ENCODE data around the gene CEP85. TPM values are rescaled to one million over a fixed set of nuclear protein-coding genes. Genes with fewer than 3 reads are reported as not detected.

Gene CEP85
- total and polyA plus RNA-seq, 9 of the 15 experiments (the other 6 are each of a cell fraction or from before 2014, with no cell fraction given): 42.1 to 140 (median 92.6) TPM

DNA sequence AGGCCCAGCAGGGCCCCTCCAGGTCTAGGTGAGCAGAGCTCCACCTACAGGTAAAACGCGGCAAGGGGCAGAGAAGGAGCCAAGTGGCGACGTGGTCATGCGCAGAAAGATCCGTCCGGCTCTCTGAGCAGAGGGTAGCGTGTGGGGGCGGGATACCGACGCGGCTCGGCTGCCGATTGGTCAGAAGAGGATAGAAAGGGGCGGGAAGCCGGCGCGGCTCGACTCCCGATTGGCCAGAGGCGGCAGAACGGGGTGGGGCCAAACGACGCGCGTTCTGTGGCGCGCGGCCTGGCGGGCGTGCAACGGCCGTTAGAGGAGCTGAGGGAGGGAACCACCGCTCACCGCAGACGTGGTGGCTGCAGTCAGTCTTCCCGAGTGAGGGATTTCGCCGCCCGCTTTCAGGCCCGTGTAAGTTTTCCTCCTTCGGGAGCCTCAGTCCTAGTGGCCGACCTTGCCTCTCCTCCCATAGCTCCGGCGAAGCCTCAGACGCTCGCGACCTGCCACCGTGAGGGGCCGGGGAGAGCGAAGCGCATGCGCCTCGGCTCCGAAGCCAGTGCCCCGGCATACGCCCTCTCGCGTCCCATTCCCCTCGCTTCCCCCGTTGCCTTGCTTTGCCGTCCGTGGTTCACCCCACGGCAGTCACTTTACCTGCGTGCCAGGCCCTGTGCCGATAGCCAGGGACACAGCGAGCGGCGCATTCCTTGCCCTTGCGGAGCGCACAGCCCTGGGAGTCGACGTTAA is at the start of gene CEP85 (continued):
- TF ChIP-seq, protein P1, sequence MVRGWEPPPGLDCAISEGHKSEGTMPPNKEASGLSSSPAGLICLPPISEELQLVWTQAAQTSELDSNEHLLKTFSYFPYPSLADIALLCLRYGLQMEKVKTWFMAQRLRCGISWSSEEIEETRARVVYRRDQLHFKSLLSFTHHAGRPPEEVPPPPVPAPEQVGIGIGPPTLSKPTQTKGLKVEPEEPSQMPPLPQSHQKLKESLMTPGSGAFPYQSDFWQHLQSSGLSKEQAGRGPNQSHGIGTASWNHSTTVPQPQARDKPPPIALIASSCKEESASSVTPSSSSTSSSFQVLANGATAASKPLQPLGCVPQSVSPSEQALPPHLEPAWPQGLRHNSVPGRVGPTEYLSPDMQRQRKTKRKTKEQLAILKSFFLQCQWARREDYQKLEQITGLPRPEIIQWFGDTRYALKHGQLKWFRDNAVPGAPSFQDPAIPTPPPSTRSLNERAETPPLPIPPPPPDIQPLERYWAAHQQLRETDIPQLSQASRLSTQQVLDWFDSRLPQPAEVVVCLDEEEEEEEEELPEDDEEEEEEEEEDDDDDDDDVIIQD (CRISPR knock-in tag; IDR thresholded peaks at IDR 0.05): peak; percentile 82; the same call in 1 of the 2 replicates
- TF ChIP-seq NR3C1 (CRISPR knock-in tag; IDR thresholded peaks at IDR 0.05): no peak
- TF ChIP-seq, protein P2, sequence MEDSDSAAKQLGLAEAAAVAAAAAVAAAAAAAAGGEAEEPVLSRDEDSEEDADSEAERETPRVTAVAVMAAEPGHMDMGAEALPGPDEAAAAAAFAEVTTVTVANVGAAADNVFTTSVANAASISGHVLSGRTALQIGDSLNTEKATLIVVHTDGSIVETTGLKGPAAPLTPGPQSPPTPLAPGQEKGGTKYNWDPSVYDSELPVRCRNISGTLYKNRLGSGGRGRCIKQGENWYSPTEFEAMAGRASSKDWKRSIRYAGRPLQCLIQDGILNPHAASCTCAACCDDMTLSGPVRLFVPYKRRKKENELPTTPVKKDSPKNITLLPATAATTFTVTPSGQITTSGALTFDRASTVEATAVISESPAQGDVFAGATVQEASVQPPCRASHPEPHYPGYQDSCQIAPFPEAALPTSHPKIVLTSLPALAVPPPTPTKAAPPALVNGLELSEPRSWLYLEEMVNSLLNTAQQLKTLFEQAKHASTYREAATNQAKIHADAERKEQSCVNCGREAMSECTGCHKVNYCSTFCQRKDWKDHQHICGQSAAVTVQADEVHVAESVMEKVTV (CRISPR knock-in tag; IDR thresholded peaks at IDR 0.05): no peak; the same call in 1 of the 2 replicates
- no peak for TF ChIP-seq MEF2A (IDR thresholded peaks at IDR 0.05; ENCODE audit: control insufficient read depth, low read depth, low read length)
- peak; percentile 84 to 98 for TF ChIP-seq MAZ (CRISPR knock-in tag; conservative IDR thresholded peaks at IDR 0.05 in 1 of 2, IDR thresholded peaks at IDR 0.05 in 1 of 2)
- no peak for TF ChIP-seq ELF1 (tag; IDR thresholded peaks at IDR 0.05)
- no peak for TF ChIP-seq ZNF551 (CRISPR knock-in tag; IDR thresholded peaks at IDR 0.05)
- peak; percentile 80; the same call in 1 of the 2 replicates for TF ChIP-seq HIVEP1 (CRISPR knock-in tag; IDR thresholded peaks at IDR 0.05)
- TF ChIP-seq DMBX1 (CRISPR knock-in tag; IDR thresholded peaks at IDR 0.05; ENCODE audit: borderline replicate concordance): peak; percentile 62; the same call in 1 of the 2 replicates
- no peak for TF ChIP-seq FOXJ2 (tag; IDR thresholded peaks at IDR 0.05)
- no peak for TF ChIP-seq BRD4 (IDR thresholded peaks at IDR 0.05)
- TF ChIP-seq, protein P3, sequence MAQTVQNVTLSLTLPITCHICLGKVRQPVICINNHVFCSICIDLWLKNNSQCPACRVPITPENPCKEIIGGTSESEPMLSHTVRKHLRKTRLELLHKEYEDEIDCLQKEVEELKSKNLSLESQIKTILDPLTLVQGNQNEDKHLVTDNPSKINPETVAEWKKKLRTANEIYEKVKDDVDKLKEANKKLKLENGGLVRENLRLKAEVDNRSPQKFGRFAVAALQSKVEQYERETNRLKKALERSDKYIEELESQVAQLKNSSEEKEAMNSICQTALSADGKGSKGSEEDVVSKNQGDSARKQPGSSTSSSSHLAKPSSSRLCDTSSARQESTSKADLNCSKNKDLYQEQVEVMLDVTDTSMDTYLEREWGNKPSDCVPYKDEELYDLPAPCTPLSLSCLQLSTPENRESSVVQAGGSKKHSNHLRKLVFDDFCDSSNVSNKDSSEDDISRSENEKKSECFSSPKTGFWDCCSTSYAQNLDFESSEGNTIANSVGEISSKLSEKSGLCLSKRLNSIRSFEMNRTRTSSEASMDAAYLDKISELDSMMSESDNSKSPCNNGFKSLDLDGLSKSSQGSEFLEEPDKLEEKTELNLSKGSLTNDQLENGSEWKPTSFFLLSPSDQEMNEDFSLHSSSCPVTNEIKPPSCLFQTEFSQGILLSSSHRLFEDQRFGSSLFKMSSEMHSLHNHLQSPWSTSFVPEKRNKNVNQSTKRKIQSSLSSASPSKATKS (CRISPR knock-in tag; IDR thresholded peaks at IDR 0.05): no peak
- peak; percentile 97 for TF ChIP-seq NRF1 (conservative IDR thresholded peaks at IDR 0.05 in 1 of 2, IDR thresholded peaks at IDR 0.05 in 1 of 2)
- TF ChIP-seq CREBBP (IDR thresholded peaks at IDR 0.05; ENCODE audit: low read depth, low read length): no peak
- TF ChIP-seq SOX6 (IDR thresholded peaks at IDR 0.05): peak; percentile 24; the same call in 1 of the 2 replicates
- peak; percentile 2 to 10; a peak in 2 of 4 replicates for TF ChIP-seq TBL1XR1 (IDR thresholded peaks at IDR 0.05; ENCODE audit: low read length in 2 of 2)
- TF ChIP-seq ZFP36 (IDR thresholded peaks at IDR 0.05; ENCODE audit: low read depth, low read length, partially characterized antibody): no peak
- TF ChIP-seq, protein P4, sequence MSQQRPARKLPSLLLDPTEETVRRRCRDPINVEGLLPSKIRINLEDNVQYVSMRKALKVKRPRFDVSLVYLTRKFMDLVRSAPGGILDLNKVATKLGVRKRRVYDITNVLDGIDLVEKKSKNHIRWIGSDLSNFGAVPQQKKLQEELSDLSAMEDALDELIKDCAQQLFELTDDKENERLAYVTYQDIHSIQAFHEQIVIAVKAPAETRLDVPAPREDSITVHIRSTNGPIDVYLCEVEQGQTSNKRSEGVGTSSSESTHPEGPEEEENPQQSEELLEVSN (IDR thresholded peaks at IDR 0.05; ENCODE audit: borderline replicate concordance in 1 of 2, extremely low read depth in 1 of 2, insufficient read depth in 1 of 2, insufficient read length in 1 of 2, low read depth in 1 of 2, low read length in 1 of 2, poor library complexity in 1 of 2, severe bottlenecking in 1 of 2): peak; percentile 71 to 82
- TF ChIP-seq FOXP1 (CRISPR knock-in tag; IDR thresholded peaks at IDR 0.05): peak; percentile 76; the same call in 1 of the 2 replicates

Measured in K562 (cell line).